HG03064 (cell line): ENCODE measurements around the gene KLF15.

Source experiments
- ATAC-seq: cut with Tn5 transposase; IDR thresholded peaks from one replicate; pipeline ENCODE4 v1.9.1; 2021; ENCODE audit warnings: low read depth; ENCODE audit not compliant: unreplicated experiment

KLF15 gene

DNA sequence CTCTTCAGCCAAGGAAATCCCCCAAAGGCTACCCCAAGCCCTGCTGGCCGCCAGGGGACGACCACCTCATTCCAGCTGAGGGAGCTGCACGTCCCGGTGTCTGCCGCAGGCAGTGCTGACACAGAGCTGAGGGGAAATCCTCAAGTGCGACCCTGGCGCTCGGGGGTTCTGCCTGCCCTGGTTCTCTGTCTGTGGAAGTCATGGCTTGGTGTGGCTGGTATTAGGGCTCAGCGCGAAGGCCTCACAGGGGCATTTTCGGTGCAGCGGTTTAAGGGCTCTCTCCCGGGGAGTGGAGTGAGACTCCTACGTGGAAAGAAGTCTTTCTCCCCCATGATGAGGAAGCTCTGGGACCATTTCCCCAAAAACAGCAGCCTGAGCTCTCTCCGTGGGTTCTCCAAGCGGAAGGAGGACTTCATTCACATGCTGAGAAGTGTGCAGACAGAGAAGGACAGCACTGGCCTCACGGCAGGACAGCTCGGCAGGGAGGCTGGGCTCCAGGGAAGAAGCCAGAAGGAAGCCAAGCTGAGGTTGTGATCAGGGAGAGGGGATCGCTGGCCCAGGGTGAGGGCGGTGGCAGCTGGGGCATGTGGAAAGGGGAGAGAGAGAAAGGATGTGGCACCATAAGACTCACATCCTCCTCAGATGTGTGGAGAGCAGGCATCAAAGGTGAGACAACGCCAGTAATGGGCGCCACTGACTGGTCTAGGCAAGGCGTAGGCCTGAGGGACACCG lies 48.6 kb downstream of the KLF15 start:
- ATAC-seq: no peak

DNA sequence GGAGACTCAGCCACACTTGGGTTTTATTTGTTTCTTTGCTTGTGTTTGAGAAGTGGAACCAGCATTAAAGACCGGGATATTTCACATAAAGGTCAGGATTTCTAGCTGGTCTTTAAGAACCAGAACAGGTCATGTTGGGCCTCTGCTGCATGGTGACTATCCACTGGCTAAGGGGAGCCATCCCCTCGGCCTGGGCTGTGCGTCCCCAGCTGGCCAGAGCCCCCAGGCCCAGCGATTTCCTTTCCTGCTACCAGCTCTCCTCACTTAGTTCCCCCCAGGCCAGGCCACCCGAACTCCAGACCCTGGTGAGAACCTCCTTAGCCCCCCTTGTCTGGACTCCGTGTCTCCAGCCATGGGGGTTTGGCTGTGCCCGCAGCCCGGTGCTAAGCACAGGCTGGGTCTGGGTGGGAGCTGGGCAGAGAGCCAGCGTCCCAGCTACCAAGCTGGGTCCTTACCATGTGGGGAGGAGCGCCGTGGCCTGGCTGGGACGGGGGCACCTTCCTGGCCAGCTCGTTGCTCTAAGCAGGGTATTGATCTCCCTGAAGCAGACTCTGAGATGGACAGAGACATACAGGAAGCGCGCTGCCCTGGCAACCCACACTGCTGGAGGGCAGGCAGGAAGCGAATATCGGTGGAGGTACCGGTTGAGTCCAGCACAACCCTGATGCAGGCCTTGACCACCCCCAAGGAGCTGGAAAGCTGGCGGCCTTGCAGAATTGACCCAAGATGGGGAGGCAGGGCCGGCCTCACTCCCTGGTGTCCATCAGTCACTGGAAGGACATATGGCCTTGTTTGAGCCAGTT lies 49.4 kb downstream of the KLF15 start:
- ATAC-seq: no peak

DNA sequence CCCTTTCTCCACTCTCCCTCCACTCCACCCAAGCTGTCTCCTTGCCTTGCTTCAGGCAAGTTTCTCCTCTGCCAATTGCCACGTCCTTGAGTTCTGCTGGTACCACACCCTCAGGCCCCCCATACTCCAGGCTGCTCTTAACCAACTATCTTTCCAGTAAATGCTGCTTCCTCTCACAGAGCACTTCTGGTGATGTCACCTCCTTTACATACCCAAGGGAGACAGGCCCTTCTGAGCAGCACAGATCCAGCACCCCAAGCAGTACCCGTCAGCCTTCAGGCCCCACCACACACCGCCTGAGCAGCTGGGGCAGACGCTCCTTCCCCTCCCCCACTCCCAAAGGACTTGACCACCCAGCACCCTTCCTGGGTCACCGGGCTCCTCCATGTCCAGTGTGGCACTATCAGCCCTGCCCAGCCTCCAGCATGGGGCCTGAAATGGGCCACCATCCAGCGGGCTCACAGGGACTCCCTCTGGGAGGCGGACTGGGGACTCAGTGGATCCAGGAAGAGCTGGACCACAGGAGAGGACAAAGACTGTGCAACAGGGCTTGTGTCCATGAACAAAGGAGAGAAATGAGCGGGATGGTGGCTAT lies 50.2 kb downstream of the KLF15 start:
- no peak for ATAC-seq

DNA sequence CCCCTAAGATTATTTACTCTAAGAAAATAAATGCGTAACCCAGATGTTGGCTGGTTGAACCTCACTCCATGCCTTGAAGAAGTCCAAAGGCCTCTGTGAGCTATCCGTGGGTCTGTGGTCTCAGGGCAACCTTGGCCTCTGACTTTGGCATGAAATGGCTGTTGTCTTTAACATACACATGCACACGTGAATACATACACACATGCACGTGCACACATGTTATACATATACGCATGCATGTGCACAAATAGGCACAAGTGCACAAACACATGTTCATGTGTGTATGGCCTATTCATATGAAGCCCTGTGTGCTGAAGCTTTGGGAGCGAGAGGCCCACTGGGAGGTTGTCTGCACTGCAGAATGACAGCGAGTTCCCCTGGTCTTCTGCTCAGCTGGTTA lies 50.8 kb downstream of the KLF15 start:
- ATAC-seq: no peak

DNA sequence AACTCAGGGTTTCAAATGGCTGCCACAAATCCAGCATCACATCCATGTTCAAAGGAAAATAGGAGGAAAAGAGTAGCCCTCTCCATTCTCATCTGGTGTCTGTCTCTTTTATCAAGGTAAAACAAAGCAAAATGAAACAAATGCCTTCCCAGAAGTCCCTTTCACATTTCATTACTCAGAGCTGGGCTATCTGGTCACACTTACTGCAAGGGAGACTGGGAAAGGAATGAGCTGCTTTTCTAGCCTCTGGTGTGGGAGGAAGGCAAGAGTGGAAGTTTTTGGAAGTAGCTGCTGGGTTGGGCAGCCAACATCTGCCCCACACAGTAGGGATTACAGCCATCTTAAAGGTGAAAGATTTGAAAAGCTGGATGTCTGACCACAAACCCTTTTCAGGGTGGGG lies 51.8 kb downstream of the KLF15 start:
- ATAC-seq: no peak

DNA sequence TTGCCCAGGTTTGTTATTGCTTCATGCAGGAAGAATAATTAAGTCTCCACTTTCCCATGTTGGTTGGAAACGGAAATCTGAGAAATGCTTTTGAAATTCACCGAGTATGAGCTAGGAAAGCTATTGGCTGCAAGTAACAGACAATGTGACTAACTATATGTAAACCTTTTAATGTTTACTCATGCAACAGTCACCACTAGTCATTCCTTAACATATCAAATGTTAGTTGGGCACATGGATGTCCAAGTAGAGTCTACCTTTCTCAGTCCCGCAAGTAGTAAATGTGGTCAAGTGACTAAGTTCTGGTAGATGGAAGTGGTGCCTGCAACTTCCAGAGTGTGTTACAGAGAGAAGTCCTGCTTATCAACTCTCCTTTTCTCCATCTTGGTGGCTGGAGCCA lies 52.5 kb downstream of the KLF15 start:
- ATAC-seq: no peak

DNA sequence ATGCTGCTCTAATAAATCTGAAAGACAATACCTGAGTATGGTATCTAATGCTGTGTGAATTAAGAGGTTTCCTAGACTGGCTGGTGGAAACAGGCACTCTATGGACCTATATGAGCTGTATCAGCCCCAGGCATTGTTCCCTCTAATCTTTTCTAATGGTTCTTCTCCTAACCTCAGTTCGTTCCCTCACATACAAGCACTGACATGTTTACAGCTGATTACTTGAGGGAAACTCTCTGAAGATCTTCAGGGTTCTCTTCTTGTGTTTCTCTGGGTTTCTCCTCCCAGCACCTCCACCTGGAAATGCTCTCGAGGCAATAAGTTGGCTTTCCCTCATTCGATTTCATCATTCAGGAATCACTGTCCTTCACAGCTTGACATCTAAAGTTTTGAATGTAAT lies 52.9 kb downstream of the KLF15 start:
- ATAC-seq: no peak

DNA sequence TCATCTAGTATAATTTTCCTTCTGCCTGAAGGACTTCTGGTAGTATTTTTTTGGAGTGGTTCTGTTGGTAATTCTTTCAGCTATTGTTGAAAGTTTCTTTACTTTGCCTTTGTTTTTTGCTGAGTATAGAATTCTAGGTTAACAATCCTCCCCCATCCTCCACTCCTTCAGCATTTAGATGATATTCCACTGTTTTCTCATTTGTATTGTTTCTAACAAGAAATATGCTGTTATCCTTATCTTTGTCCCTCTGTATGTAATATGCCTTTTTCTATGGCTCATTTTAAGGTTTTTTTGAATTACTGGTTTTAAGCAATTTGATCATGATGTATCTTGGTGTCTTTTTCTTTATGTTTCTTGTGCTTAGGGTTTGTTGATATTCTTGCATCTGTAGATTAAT lies 53.9 kb downstream of the KLF15 start:
- ATAC-seq: no peak

DNA sequence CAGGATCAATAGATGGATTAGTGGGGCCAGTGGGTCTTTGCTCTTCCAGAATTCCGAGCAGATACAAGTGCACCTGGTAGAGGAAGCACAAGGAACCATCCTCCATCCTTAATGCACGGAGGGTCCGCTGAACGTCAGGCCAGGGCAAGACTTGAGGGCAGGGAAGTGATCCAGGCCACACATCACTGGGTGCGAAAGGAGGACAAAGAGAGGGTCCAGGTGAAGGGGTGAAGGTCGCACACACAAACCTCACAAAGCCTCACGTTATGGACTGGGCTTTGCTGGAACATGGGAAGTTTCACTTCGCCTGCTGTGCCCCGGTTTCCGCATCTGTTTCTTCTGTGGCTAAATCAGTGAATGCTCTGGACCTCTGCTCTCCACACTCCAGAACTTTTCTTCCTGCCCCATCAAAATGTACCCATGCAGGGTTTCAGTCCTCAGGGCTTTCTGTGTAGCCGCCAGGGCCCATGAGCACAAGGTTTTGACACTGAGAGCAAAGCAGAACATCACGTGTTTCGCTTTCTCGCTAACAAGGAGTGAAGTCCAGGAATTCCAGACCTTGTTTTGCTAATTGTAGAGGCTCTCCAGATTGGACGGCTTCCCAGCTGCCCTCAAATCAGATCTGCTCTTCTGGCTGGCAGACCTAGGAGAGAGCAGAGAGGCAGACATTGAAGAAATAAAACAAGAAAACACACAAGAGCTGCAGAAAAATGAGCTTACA lies 56.3 kb downstream of the KLF15 start:
- ATAC-seq: no peak

DNA sequence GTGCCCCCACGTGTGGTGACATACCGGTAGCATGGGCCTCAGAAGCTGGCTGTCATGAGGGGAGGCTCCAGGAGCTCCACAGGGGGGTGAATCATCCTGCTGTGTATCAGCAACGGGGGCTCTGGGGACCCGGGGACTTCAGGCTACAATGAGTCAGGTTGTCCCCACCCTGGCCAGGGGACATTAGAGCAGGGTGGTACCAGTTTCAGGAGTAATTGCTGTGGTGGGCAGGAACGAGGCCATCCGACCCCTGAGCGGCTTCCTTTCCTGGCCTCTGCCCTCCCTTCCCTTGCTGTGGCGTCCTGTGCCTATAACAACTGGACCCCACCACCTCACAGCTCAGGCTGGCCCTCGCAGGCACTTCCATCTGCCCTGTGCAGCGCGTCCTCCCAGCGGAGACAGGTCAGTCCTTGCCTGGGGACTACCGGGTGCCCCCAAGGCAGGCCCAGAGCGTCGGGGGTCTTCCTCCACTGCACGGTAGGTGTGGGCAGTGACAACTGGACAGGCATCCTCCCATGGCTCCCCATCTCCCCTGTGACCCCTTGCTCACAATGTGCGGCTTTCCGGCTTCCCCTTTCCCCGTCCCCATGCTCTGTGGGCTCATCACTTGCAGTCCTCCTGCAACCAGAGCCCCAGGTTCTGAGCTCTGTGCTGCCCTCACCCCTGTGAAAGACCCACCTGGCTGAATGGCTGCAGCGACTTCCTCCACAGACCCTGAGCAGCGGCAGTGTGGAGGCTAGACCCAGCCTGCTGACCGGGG lies 57.0 kb downstream of the KLF15 start:
- no peak for ATAC-seq

DNA sequence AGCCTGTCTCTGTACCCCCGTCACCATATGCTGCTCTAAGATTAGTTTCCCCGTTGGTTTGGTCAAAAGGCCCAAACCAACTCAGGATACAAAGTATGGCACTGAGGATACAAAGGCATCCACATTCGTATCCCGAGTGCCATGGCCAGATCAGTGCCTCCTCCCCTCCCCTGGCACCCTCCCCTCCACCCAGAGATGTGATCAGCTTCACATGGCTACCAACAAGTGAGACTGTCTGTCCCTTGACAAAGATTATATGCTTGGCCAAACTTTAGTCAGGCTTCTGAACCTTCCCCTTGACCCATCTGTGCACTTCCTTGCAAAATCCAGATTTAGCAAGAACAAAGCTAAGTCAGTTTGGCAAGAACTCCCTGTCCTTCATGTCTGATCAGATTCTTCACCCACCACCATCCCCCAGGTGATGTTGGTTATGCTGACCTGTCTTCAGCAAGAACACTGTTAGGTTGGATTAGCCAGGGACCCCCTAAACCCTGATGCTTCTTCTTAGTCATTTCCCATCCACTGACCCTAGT lies 61.7 kb downstream of the KLF15 start:
- no peak for ATAC-seq

DNA sequence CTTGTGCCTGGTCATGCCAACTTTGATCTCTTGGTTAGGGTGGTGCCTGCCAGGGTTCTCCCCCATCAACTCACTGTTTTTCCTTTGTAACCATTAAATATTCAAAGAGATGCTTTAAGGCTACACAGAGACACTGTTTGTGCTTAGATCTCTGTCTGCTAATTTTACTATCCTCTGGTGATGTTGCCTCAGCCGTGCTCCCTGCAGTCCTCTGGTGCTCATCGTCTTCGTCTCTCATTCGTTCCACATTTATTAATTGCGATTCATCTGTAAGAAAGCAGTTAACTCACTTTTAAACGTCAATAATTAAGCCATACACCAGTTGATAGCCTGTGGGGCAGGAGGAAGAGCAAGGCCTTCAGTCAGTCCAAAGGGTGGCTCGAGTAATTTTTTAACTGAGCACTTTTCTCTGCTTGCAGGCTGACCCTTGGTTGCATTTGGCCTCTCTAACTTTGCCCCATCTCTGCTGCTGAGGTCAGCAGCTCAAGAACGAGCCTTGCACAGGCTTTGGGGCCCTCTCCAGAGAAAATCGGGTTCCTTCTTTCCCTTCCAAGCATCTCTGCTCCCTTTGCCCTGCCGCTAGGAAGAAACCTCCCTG lies 62.9 kb downstream of the KLF15 start:
- no peak for ATAC-seq

DNA sequence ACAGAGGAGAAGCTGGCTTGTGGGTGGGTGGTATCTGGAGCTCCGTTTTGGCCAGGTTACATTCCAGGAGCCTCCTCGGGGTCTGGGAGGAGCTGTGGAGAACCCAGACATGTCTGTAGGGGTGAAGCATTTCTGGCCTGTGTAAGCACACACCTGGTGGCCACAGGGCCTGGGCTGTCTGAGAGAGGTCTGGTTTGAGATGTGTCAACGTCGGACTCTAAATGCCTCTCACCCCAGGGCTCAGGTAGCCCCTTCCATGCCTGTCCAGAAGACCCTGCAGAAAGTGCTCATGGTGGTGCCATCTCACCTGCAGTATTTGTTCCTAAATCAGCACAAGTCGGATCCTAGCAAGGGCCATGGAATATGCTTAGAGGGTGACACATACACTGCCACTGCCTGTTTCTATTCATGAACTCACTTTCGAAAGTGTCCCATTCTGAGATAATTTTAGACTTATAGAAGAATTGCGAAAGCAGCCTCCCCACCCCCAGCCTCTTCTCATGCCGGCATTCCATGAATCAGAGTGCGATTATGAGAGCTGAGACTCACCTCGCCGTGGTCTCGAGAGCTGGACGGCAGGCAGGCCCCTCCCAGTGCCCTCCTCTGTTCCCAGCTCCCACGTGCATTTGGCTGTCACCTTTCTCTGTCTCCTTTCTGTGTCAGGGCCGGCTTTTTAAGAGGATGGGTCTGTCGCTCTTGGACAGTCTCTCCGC lies 63.7 kb downstream of the KLF15 start:
- ATAC-seq: no peak
